Subcutaneous preadipocyte (primary cell): ENCODE measurements around the gene FGF7. TPM values are rescaled to one million over a fixed set of nuclear protein-coding genes. Genes with fewer than 3 reads are reported as not detected.

Experiments
- total RNA-seq: library from RNA; depleted of rRNA; stranded (reverse); fragments of >200 nt; gene quantifications from 2 replicates; pipeline ENCODE4 v1.2.3, GENCODE V29; 2012

FGF7 gene, protein sequence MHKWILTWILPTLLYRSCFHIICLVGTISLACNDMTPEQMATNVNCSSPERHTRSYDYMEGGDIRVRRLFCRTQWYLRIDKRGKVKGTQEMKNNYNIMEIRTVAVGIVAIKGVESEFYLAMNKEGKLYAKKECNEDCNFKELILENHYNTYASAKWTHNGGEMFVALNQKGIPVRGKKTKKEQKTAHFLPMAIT
- 59.0 and 94.4 TPM in 2 replicates for total RNA-seq

GRCh38 chr15:49423021-49423420 lies at the start of gene FGF7:
TSS of gene FGF7 (plus strand) at chr15:49423242. CDS start at chr15:49424298, 1,056 bp downstream.

Other genes starting within 250 kb of the FGF7 start
- gene FAM227B, start 197.6 kb downstream of the FGF7 start, total RNA-seq = 0.98 and 1.8 TPM in 2 replicates
- 27.8 and 32.7 TPM in 2 replicates for gene DTWD1, start 197.8 kb downstream of the FGF7 start, total RNA-seq